CD8-positive, alpha-beta memory T cell (primary cell): ENCODE results near the gene TNIK. TPM values are rescaled to one million over a fixed set of nuclear protein-coding genes. Genes with fewer than 3 reads are reported as not detected.

Experiments used
- CTCF ChIA-PET: fragments of 350-600 bp; sonication (Branson Sonifier 250); formaldehyde crosslinking; loops from one replicate; lab custom pipeline; 2021; ENCODE audit warnings: antibody characterized with exemption; lab: Charles Lee
- POLR2A ChIA-PET: fragments of 350-600 bp; sonication (Branson Sonifier 250); formaldehyde crosslinking; loops from one replicate; lab custom pipeline; 2021; ENCODE audit warnings: antibody characterized with exemption; lab: Charles Lee
- DNase-seq, 5 donors: peaks; one replicate each; pipeline versions ENCODE4 v3.0.0 to v3.0.0-alpha.2; 2020 to 2022; ENCODE audit warnings: mixed read lengths in 1 of 5
- H3K27ac ChIP-seq: one replicate; pipeline ENCODE4 v1.7.0; 2013; ENCODE audit warnings: low read depth, mild to moderate bottlenecking, low read length, moderate library complexity
- H3K27me3 ChIP-seq: 2 replicates; pipeline ENCODE4 v1.7.0; 2013; ENCODE audit warnings: low read length, mild to moderate bottlenecking; ENCODE audit not compliant: insufficient read depth, poor library complexity, severe bottlenecking
- H3K36me3 ChIP-seq: 2 replicates; pipeline ENCODE4 v1.7.0; 2013; ENCODE audit warnings: mild to moderate bottlenecking, low read length, moderate library complexity; ENCODE audit not compliant: insufficient read depth
- H3K4me1 ChIP-seq: 2 replicates; pipeline ENCODE4 v1.7.0; 2013; ENCODE audit warnings: mild to moderate bottlenecking, low read length, moderate library complexity; ENCODE audit not compliant: insufficient read depth
- H3K4me3 ChIP-seq: 2 replicates; pipeline ENCODE4 v1.7.0; 2013; ENCODE audit warnings: mild to moderate bottlenecking, low read length
- H3K9me3 ChIP-seq: 2 replicates; pipeline ENCODE4 v1.7.0; 2013; ENCODE audit warnings: mild to moderate bottlenecking, low read length
- H3K27ac Mint-ChIP-seq, 8 donors: one replicate each; pipeline ENCODE4 v1.8.0; 2020 to 2021; ENCODE audit warnings: mixed read lengths in 8 of 8, mild to moderate bottlenecking in 6 of 8, inconsistent platforms in 3 of 8, moderate library complexity in 3 of 8
- H3K27me3 Mint-ChIP-seq, 2 donors: one replicate each; pipeline ENCODE4 v1.8.0; 2020 to 2021; ENCODE audit warnings: mixed read lengths in 2 of 2, mild to moderate bottlenecking in 1 of 2, moderate library complexity in 1 of 2
- H3K36me3 Mint-ChIP-seq, 3 donors: one replicate each; pipeline ENCODE4 v1.8.0; 2020 to 2021; ENCODE audit warnings: mixed read lengths in 3 of 3, inconsistent platforms in 1 of 3, mild to moderate bottlenecking in 1 of 3
- H3K4me1 Mint-ChIP-seq, 3 donors: one replicate each; pipeline ENCODE4 v1.8.0; 2020 to 2021; ENCODE audit warnings: mixed read lengths in 3 of 3, inconsistent platforms in 1 of 3, mild to moderate bottlenecking in 1 of 3
- H3K4me3 Mint-ChIP-seq, 7 donors: one replicate each; pipeline ENCODE4 v1.8.0; 2020 to 2021; ENCODE audit warnings: mixed read lengths in 7 of 7, mild to moderate bottlenecking in 6 of 7, moderate library complexity in 4 of 7, inconsistent platforms in 2 of 7
- H3K9me3 Mint-ChIP-seq, 5 donors: one replicate each; pipeline ENCODE4 v1.8.0; 2020 to 2022; ENCODE audit warnings: mixed read lengths in 5 of 5, mild to moderate bottlenecking in 3 of 5, moderate library complexity in 2 of 5, inconsistent platforms in 1 of 5
- polyA plus RNA-seq: library from polyadenylated mRNA; unstranded; fragments of 300-500 nt; fragmentation: Illumina TruSeq; gene quantifications from one replicate; pipeline ENCODE4 v1.2.3, GENCODE V29; 2021
- total RNA-seq, 2 experiments: library from RNA; stranded (reverse); gene quantifications; one replicate each; pipeline ENCODE4 v1.2.3, GENCODE V29; 2021

TNIK gene
- total and polyA plus RNA-seq, 3 experiments from 2014 or later = 15.9 to 19.2 (median 17.7) TPM

GRCh38 chr3:171435757-171436156 is 24.4 kb downstream of the TNIK start:
- Mint-ChIP-seq H3K27ac (peak overlapping the region in 3 of 8 donors; percentile 0 to 26 (median 5)), H3K4me1 (peaks cover 52 to 78% (median 70%) of the 10 kb centered on the region in 3 donors), H3K4me3 (peak overlapping the region in 1 of 7 donors; percentile 33), H3K9me3 (no peaks in the 10 kb centered on the region), H3K36me3 (peaks cover 0 to 7% (median 0%) of the 10 kb centered on the region in 3 donors), H3K27me3 (no peaks in the 10 kb centered on the region)
- H3K4me3 ChIP-seq = no peak overlapping the region
- no peak overlapping the region for H3K27ac ChIP-seq
- H3K36me3 ChIP-seq = no peaks in the 10 kb centered on the region
- CTCF ChIA-PET = no interaction called here
- H3K27me3 ChIP-seq = no peaks in the 10 kb centered on the region
- POLR2A ChIA-PET = no interaction called here
- no peaks in the 10 kb centered on the region for H3K9me3 ChIP-seq
- peaks cover 30% of the 10 kb centered on the region for H3K4me1 ChIP-seq
- DNase-seq = no peak

GRCh38 chr3:171435143-171435542 is 25.1 kb downstream of the TNIK start:
- H3K27ac Mint-ChIP-seq = peak overlapping the region in 2 of 8 donors; percentile 7 to 15
- Histone ChIP-seq H3K9me3 (no peaks in the 10 kb centered on the region), H3K4me3 (no peak overlapping the region), H3K27me3 (no peaks in the 10 kb centered on the region), H3K27ac (no peak overlapping the region), H3K4me1 (peaks cover 30% of the 10 kb centered on the region), H3K36me3 (no peaks in the 10 kb centered on the region)
- no peak overlapping the region for H3K4me3 Mint-ChIP-seq
- no peaks in the 10 kb centered on the region for H3K27me3 Mint-ChIP-seq
- peaks cover 0 to 4% (median 0%) of the 10 kb centered on the region in 3 donors for H3K36me3 Mint-ChIP-seq
- no peaks in the 10 kb centered on the region for H3K9me3 Mint-ChIP-seq
- DNase-seq = no peak
- ChIA-PET POLR2A (no interaction called here), CTCF (no interaction called here)
- H3K4me1 Mint-ChIP-seq = peaks cover 46 to 73% (median 64%) of the 10 kb centered on the region in 3 donors

- no peaks in the 10 kb centered on the region for H3K9me3 ChIP-seq
- H3K27ac ChIP-seq = no peak overlapping the region
- ChIA-PET POLR2A (no interaction called here), CTCF (no interaction called here)
- DNase-seq = no peak
- H3K4me3 ChIP-seq = no peak overlapping the region
- no peaks in the 10 kb centered on the region for H3K36me3 ChIP-seq
- Mint-ChIP-seq H3K4me3 (no peak overlapping the region), H3K27me3 (no peaks in the 10 kb centered on the region), H3K27ac (no peak overlapping the region), H3K36me3 (peaks cover 0 to 1% (median 0%) of the 10 kb centered on the region in 3 donors), H3K4me1 (peaks cover 31 to 53% (median 44%) of the 10 kb centered on the region in 3 donors), H3K9me3 (no peaks in the 10 kb centered on the region)
- H3K4me1 ChIP-seq = peaks cover 31% of the 10 kb centered on the region
- H3K27me3 ChIP-seq = no peaks in the 10 kb centered on the region
Observed at GRCh38 chr3:171432548-171432947, 27.7 kb downstream of the TNIK start.

GRCh38 chr3:171431550-171431949 is 28.7 kb downstream of the TNIK start:
- H3K36me3 ChIP-seq = no peaks in the 10 kb centered on the region
- no peaks in the 10 kb centered on the region for H3K9me3 ChIP-seq
- H3K27me3 Mint-ChIP-seq = no peaks in the 10 kb centered on the region
- ChIA-PET POLR2A (no interaction called here), CTCF (no interaction called here)
- peaks cover 0 to 4% (median 1%) of the 10 kb centered on the region in 3 donors for H3K36me3 Mint-ChIP-seq
- no peak overlapping the region for H3K27ac Mint-ChIP-seq
- no peak overlapping the region for H3K4me3 ChIP-seq
- no peaks in the 10 kb centered on the region for H3K9me3 Mint-ChIP-seq
- H3K27me3 ChIP-seq = no peaks in the 10 kb centered on the region
- H3K4me3 Mint-ChIP-seq = no peak overlapping the region
- H3K4me1 ChIP-seq = peaks cover 22% of the 10 kb centered on the region
- DNase-seq = no peak
- no peak overlapping the region for H3K27ac ChIP-seq
- peaks cover 24 to 43% (median 35%) of the 10 kb centered on the region in 3 donors for H3K4me1 Mint-ChIP-seq

GRCh38 chr3:171430530-171430929 is 29.7 kb downstream of the TNIK start:
- Mint-ChIP-seq H3K36me3 (peaks cover 0 to 5% (median 2%) of the 10 kb centered on the region in 3 donors), H3K4me3 (no peak overlapping the region), H3K27me3 (no peaks in the 10 kb centered on the region), H3K4me1 (peaks cover 15 to 33% (median 24%) of the 10 kb centered on the region in 3 donors), H3K27ac (no peak overlapping the region), H3K9me3 (no peaks in the 10 kb centered on the region)
- no peaks in the 10 kb centered on the region for H3K36me3 ChIP-seq
- ChIA-PET POLR2A (no interaction called here), CTCF (interaction anchor here (1.5 kb wide), 1 partner anchor 220 kb away, joined by 3 read pairs; no protein-coding TSS in a partner anchor)
- DNase-seq = no peak
- no peaks in the 10 kb centered on the region for H3K9me3 ChIP-seq
- H3K27ac ChIP-seq = no peak overlapping the region
- H3K27me3 ChIP-seq = no peaks in the 10 kb centered on the region
- no peak overlapping the region for H3K4me3 ChIP-seq
- peaks cover 16% of the 10 kb centered on the region for H3K4me1 ChIP-seq

GRCh38 chr3:171429635-171430034 is 30.6 kb downstream of the TNIK start:
- H3K27me3 Mint-ChIP-seq = no peaks in the 10 kb centered on the region
- peaks cover 0 to 5% (median 2%) of the 10 kb centered on the region in 3 donors for H3K36me3 Mint-ChIP-seq
- POLR2A ChIA-PET = no interaction called here
- H3K9me3 Mint-ChIP-seq = no peaks in the 10 kb centered on the region
- no peak overlapping the region for H3K27ac ChIP-seq
- no peaks in the 10 kb centered on the region for H3K27me3 ChIP-seq
- H3K27ac Mint-ChIP-seq = no peak overlapping the region
- H3K4me3 Mint-ChIP-seq = no peak overlapping the region
- peaks cover 10% of the 10 kb centered on the region for H3K4me1 ChIP-seq
- H3K9me3 ChIP-seq = no peaks in the 10 kb centered on the region
- no peak overlapping the region for H3K4me3 ChIP-seq
- no peak for DNase-seq
- H3K36me3 ChIP-seq = no peaks in the 10 kb centered on the region
- peaks cover 13 to 24% (median 24%) of the 10 kb centered on the region in 3 donors for H3K4me1 Mint-ChIP-seq
- CTCF ChIA-PET = interaction anchor here (1.5 to 1.9 kb wide), 2 partner anchors 219 to 243 kb away, joined by 3 to 4 read pairs; no protein-coding TSS in a partner anchor

- POLR2A ChIA-PET = interaction anchor here (0.6 kb wide), 1 partner anchor 14 kb away, joined by 5 read pairs; no protein-coding TSS in a partner anchor
Observed at GRCh38 chr3:171428892-171429291, 31.3 kb downstream of the TNIK start.

GRCh38 chr3:171428321-171428787 is 31.9 kb downstream of the TNIK start:
- H3K4me1 ChIP-seq = peaks cover 10% of the 10 kb centered on the region
- H3K4me1 Mint-ChIP-seq = peaks cover 16 to 27% (median 25%) of the 10 kb centered on the region in 3 donors
- CTCF ChIA-PET = interaction anchor here (1.1 to 1.9 kb wide), 2 partner anchors 137 to 241 kb away, joined by 3 to 4 read pairs; no protein-coding TSS in a partner anchor
- no peaks in the 10 kb centered on the region for H3K36me3 ChIP-seq
- no peaks in the 10 kb centered on the region for H3K27me3 Mint-ChIP-seq
- H3K27ac Mint-ChIP-seq = no peak overlapping the region
- H3K9me3 ChIP-seq = no peaks in the 10 kb centered on the region
- no peak overlapping the region for H3K4me3 ChIP-seq
- peaks cover 0 to 5% (median 4%) of the 10 kb centered on the region in 3 donors for H3K36me3 Mint-ChIP-seq
- no peaks in the 10 kb centered on the region for H3K27me3 ChIP-seq
- H3K4me3 Mint-ChIP-seq = no peak overlapping the region
- DNase-seq = no peak
- H3K9me3 Mint-ChIP-seq = peaks cover 0 to 3% (median 0%) of the 10 kb centered on the region in 5 donors
- peak overlapping the region; percentile 5 for H3K27ac ChIP-seq
- POLR2A ChIA-PET = interaction anchor here (0.6 kb wide), 1 partner anchor 15 kb away, joined by 5 read pairs; no protein-coding TSS in a partner anchor

More at GRCh38 chr3:171428892-171429291, 31.3 kb downstream of the TNIK start:
- Histone ChIP-seq H3K4me1 (peaks cover 10% of the 10 kb centered on the region), H3K36me3 (no peaks in the 10 kb centered on the region), H3K27ac (no peak overlapping the region), H3K9me3 (no peaks in the 10 kb centered on the region), H3K4me3 (no peak overlapping the region), H3K27me3 (no peaks in the 10 kb centered on the region)
- CTCF ChIA-PET = interaction anchor here (1.9 kb wide), 1 partner anchor 242 kb away, joined by 4 read pairs; no protein-coding TSS in a partner anchor
- no peak for DNase-seq
- no peaks in the 10 kb centered on the region for H3K27me3 Mint-ChIP-seq
- peaks cover 0 to 3% (median 0%) of the 10 kb centered on the region in 5 donors for H3K9me3 Mint-ChIP-seq
- no peak overlapping the region for H3K27ac Mint-ChIP-seq
- H3K4me1 Mint-ChIP-seq = peaks cover 16 to 28% (median 26%) of the 10 kb centered on the region in 3 donors
- H3K4me3 Mint-ChIP-seq = no peak overlapping the region
- H3K36me3 Mint-ChIP-seq = peaks cover 0 to 5% (median 3%) of the 10 kb centered on the region in 3 donors
